ENCODE results near the gene CA10.

Gene CA10

DNA sequence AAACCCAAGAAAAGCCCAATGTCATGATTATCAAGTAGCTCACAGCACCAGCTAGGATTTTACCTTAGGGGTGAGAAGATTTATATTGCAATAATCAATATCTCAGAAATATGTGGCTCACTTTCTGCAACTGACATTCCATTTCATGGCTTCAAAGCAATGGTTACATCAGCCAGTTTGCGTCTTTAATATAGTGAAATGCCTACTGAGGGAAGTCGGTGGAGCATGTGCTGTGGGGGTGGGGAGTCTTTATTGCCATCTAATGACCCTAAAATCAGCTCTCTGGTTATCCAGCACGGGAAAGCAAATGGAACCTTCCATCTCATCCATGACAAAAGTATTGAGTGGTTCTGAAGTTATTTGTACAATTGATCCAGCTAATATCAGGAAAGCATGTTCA, 395.5 kb downstream of the CA10 start:
- Histone ChIP-seq H3K9ac (ENCODE audit: low read length) (no peak overlapping the region), H3K36me3 (ENCODE audit: control insufficient read depth, insufficient read depth, low read length, severe bottlenecking) (no peaks in the 10 kb centered on the region), H3K4me3 (ENCODE audit: low read length) (no peak overlapping the region), H3K9me3 (ENCODE audit: control insufficient read depth, low read length) (no peaks in the 10 kb centered on the region), H3K4me1 (ENCODE audit: control insufficient read depth, insufficient read depth, low read length) (peaks cover 3% of the 10 kb centered on the region), H3K27me3 (replicated peaks; ENCODE audit: control insufficient read depth, insufficient read depth, low read length) (peaks cover 41% of the 10 kb centered on the region)
- DNase-seq (ENCODE audit: low read depth): no peak

DNA sequence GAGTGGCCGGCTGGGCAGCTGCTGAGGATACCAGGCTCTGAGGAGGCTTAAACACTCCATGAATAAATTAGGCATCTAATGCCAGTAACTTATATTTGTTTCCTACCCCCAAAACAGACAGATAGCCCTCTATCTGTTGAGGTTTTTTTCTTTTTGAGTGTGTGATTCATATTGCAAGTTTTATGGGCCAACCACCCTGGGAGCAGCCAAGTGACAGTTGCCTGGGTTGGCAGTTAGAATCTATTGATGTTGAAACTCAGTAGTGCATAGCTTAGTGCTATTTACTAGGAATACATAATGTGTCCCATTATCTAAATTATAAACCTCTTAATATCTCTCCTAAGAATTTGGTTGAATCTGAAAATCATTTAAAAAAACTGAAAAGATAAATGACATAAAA, 397.4 kb downstream of the CA10 start:
- H3K27me3 ChIP-seq (replicated peaks; ENCODE audit: control insufficient read depth, insufficient read depth, low read length): peaks cover 30% of the 10 kb centered on the region
- DNase-seq (ENCODE audit: low read depth): no peak

GRCh38 chr17:51759260-51759659, 399.3 kb downstream of the CA10 start:
- H3K4me1 ChIP-seq (ENCODE audit: control insufficient read depth, insufficient read depth, low read length): peaks cover 3% of the 10 kb centered on the region
- H3K27me3 ChIP-seq (replicated peaks; ENCODE audit: control insufficient read depth, insufficient read depth, low read length): peaks cover 22% of the 10 kb centered on the region

More for the DNA sequence above, 397.4 kb downstream of the CA10 start:
- Histone ChIP-seq H3K4me1 (ENCODE audit: control insufficient read depth, insufficient read depth, low read length) (peaks cover 3% of the 10 kb centered on the region), H3K9ac (ENCODE audit: low read length) (no peak overlapping the region), H3K4me3 (ENCODE audit: low read length) (no peak overlapping the region), H3K9me3 (ENCODE audit: control insufficient read depth, low read length) (no peaks in the 10 kb centered on the region), H3K36me3 (ENCODE audit: control insufficient read depth, insufficient read depth, low read length, severe bottlenecking) (no peaks in the 10 kb centered on the region)

GRCh38 chr17:51751072-51751471, 407.4 kb downstream of the CA10 start:
- DNase-seq (ENCODE audit: low read depth): no peak
- Histone ChIP-seq H3K9me3 (ENCODE audit: control insufficient read depth, low read length) (no peaks in the 10 kb centered on the region), H3K4me3 (ENCODE audit: low read length) (no peak overlapping the region), H3K4me1 (ENCODE audit: control insufficient read depth, insufficient read depth, low read length) (no peaks in the 10 kb centered on the region), H3K9ac (ENCODE audit: low read length) (no peak overlapping the region), H3K27me3 (replicated peaks; ENCODE audit: control insufficient read depth, insufficient read depth, low read length) (no peaks in the 10 kb centered on the region), H3K36me3 (ENCODE audit: control insufficient read depth, insufficient read depth, low read length, severe bottlenecking) (no peaks in the 10 kb centered on the region)

More at GRCh38 chr17:51759260-51759659, 399.3 kb downstream of the CA10 start:
- Histone ChIP-seq H3K9ac (ENCODE audit: low read length) (no peak overlapping the region), H3K9me3 (ENCODE audit: control insufficient read depth, low read length) (no peaks in the 10 kb centered on the region), H3K4me3 (ENCODE audit: low read length) (no peak overlapping the region), H3K36me3 (ENCODE audit: control insufficient read depth, insufficient read depth, low read length, severe bottlenecking) (no peaks in the 10 kb centered on the region)
- DNase-seq (ENCODE audit: low read depth): no peak

GRCh38 chr17:51748749-51749604, 409.5 kb downstream of the CA10 start:
- no peaks in the 10 kb centered on the region for H3K27me3 ChIP-seq (replicated peaks; ENCODE audit: control insufficient read depth, insufficient read depth, low read length)
- H3K9ac ChIP-seq (ENCODE audit: low read length): no peak overlapping the region
- no peaks in the 10 kb centered on the region for H3K36me3 ChIP-seq (ENCODE audit: control insufficient read depth, insufficient read depth, low read length, severe bottlenecking)
- no peaks in the 10 kb centered on the region for H3K4me1 ChIP-seq (ENCODE audit: control insufficient read depth, insufficient read depth, low read length)
- no peak overlapping the region for H3K4me3 ChIP-seq (ENCODE audit: low read length)
- no peak for DNase-seq (ENCODE audit: low read depth)
- no peaks in the 10 kb centered on the region for H3K9me3 ChIP-seq (ENCODE audit: control insufficient read depth, low read length)

- no peak overlapping the region for H3K4me3 ChIP-seq (ENCODE audit: low read length)
- no peak for DNase-seq (ENCODE audit: low read depth)
- H3K9ac ChIP-seq (ENCODE audit: low read length): no peak overlapping the region
- no peaks in the 10 kb centered on the region for H3K9me3 ChIP-seq (ENCODE audit: control insufficient read depth, low read length)
- no peaks in the 10 kb centered on the region for H3K27me3 ChIP-seq (replicated peaks; ENCODE audit: control insufficient read depth, insufficient read depth, low read length)
- no peaks in the 10 kb centered on the region for H3K4me1 ChIP-seq (ENCODE audit: control insufficient read depth, insufficient read depth, low read length)
- H3K36me3 ChIP-seq (ENCODE audit: control insufficient read depth, insufficient read depth, low read length, severe bottlenecking): no peaks in the 10 kb centered on the region
Measured at GRCh38 chr17:51746421-51746820, 412.1 kb downstream of the CA10 start.

- H3K4me1 ChIP-seq (ENCODE audit: control insufficient read depth, insufficient read depth, low read length): no peaks in the 10 kb centered on the region
- no peak overlapping the region for H3K4me3 ChIP-seq (ENCODE audit: low read length)
- H3K36me3 ChIP-seq (ENCODE audit: control insufficient read depth, insufficient read depth, low read length, severe bottlenecking): no peaks in the 10 kb centered on the region
- H3K27me3 ChIP-seq (replicated peaks; ENCODE audit: control insufficient read depth, insufficient read depth, low read length): no peaks in the 10 kb centered on the region
- no peak for DNase-seq (ENCODE audit: low read depth)
- no peaks in the 10 kb centered on the region for H3K9me3 ChIP-seq (ENCODE audit: control insufficient read depth, low read length)
- no peak overlapping the region for H3K9ac ChIP-seq (ENCODE audit: low read length)
Measured at GRCh38 chr17:51745993-51746392, 412.5 kb downstream of the CA10 start.

DNA sequence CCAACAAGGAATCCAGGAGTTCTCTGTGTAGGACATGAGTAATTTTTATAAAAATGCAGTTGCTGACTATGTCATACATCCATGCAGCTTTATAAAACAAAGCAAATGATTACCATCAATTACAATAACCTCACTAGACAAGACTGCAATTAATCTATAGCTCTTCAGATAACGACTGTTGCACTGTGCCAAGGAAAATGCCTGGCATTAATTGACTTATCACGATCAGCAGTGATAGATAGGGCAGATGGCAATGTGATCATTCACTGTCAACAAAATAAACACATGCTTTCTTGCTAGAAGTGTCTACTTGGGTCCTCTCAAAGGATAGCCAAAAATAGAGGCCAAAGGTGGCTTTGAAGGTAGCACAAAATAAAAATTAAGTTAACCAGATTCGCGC, 415.0 kb downstream of the CA10 start:
- H3K9ac ChIP-seq (ENCODE audit: low read length): no peak overlapping the region
- H3K4me1 ChIP-seq (ENCODE audit: control insufficient read depth, insufficient read depth, low read length): no peaks in the 10 kb centered on the region
- H3K4me3 ChIP-seq (ENCODE audit: low read length): no peak overlapping the region
- DNase-seq (ENCODE audit: low read depth): no peak
- H3K36me3 ChIP-seq (ENCODE audit: control insufficient read depth, insufficient read depth, low read length, severe bottlenecking): no peaks in the 10 kb centered on the region
- no peaks in the 10 kb centered on the region for H3K27me3 ChIP-seq (replicated peaks; ENCODE audit: control insufficient read depth, insufficient read depth, low read length)
- no peaks in the 10 kb centered on the region for H3K9me3 ChIP-seq (ENCODE audit: control insufficient read depth, low read length)

DNA sequence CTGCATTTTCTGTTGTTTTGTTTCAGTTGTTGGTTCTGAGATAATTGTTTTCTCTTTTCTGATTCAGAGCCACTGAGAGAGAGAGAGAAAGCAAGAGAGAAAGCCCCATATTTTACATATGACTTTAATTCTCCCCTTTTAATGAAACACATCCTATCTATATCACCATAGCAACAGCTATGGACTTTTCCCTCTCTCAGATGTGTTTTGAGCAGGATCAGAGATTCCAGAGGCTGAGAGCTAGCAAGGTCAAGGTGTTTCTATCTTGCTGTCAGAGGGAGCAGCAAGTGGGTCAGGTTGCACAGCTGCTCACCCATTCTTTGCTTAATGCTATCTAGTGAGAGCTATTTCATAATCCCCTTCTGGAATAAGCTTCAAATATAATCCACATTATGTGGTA, 415.9 kb downstream of the CA10 start:
- Histone ChIP-seq H3K9me3 (ENCODE audit: control insufficient read depth, low read length) (no peaks in the 10 kb centered on the region), H3K9ac (ENCODE audit: low read length) (no peak overlapping the region), H3K4me3 (ENCODE audit: low read length) (no peak overlapping the region), H3K4me1 (ENCODE audit: control insufficient read depth, insufficient read depth, low read length) (no peaks in the 10 kb centered on the region), H3K36me3 (ENCODE audit: control insufficient read depth, insufficient read depth, low read length, severe bottlenecking) (no peaks in the 10 kb centered on the region), H3K27me3 (replicated peaks; ENCODE audit: control insufficient read depth, insufficient read depth, low read length) (no peaks in the 10 kb centered on the region)
- no peak for DNase-seq (ENCODE audit: low read depth)

- H3K4me1 ChIP-seq (ENCODE audit: control insufficient read depth, insufficient read depth, low read length): no peaks in the 10 kb centered on the region
- no peaks in the 10 kb centered on the region for H3K9me3 ChIP-seq (ENCODE audit: control insufficient read depth, low read length)
- no peak overlapping the region for H3K4me3 ChIP-seq (ENCODE audit: low read length)
- no peak for DNase-seq (ENCODE audit: low read depth)
- peaks cover 7% of the 10 kb centered on the region for H3K27me3 ChIP-seq (replicated peaks; ENCODE audit: control insufficient read depth, insufficient read depth, low read length)
- no peaks in the 10 kb centered on the region for H3K36me3 ChIP-seq (ENCODE audit: control insufficient read depth, insufficient read depth, low read length, severe bottlenecking)
- H3K9ac ChIP-seq (ENCODE audit: low read length): no peak overlapping the region
Measured at GRCh38 chr17:51741458-51741857, 417.1 kb downstream of the CA10 start.

GRCh38 chr17:51740531-51740930, 418.0 kb downstream of the CA10 start:
- Histone ChIP-seq H3K9ac (ENCODE audit: low read length) (no peak overlapping the region), H3K36me3 (ENCODE audit: control insufficient read depth, insufficient read depth, low read length, severe bottlenecking) (no peaks in the 10 kb centered on the region), H3K4me3 (ENCODE audit: low read length) (no peak overlapping the region), H3K9me3 (ENCODE audit: control insufficient read depth, low read length) (no peaks in the 10 kb centered on the region), H3K4me1 (ENCODE audit: control insufficient read depth, insufficient read depth, low read length) (no peaks in the 10 kb centered on the region), H3K27me3 (replicated peaks; ENCODE audit: control insufficient read depth, insufficient read depth, low read length) (peaks cover 7% of the 10 kb centered on the region)
- DNase-seq (ENCODE audit: low read depth): no peak
